NCI-H2196 treated with DMSO at 0.1 percent for 48 hours (cell line): ENCODE results near the gene FKRP.
A peak's percentile ranks its signal among the peaks of the same experiment; 100 is the strongest.
"Not testable (repeated sequence)": the region's sequence is repeated elsewhere in the genome, so short reads cannot be mapped to it uniquely, and the experiment has no call there.

Source experiments
- DNase-seq: peaks from one replicate; lab custom pipeline; 2025; ENCODE audit not compliant: unreplicated experiment; lab: John Stamatoyannopoulos, UW

FKRP gene

GRCh38 chr19:46784262-46785053 is 38.6 kb downstream of the FKRP start:
- peak; percentile 66 for DNase-seq

- no peak for DNase-seq
Measured at GRCh38 chr19:46785054-46785979, 39.5 kb downstream of the FKRP start.

GRCh38 chr19:46785980-46786235 is 40.1 kb downstream of the FKRP start:
- DNase-seq, result no peak

- DNase-seq, result no peak
Measured at GRCh38 chr19:46786236-46787039, 40.6 kb downstream of the FKRP start.

- DNase-seq, result no peak
Measured at GRCh38 chr19:46787040-46787330, 41.1 kb downstream of the FKRP start.

GRCh38 chr19:46787331-46788261 is 41.7 kb downstream of the FKRP start:
- no peak for DNase-seq

- peak; percentile 97 for DNase-seq
Measured at GRCh38 chr19:46788262-46788967, 42.6 kb downstream of the FKRP start, which contains the start of gene SLC1A5. SLC1A5 (minus strand) TSS chr19:46788594; CDS start chr19:46787965, 629 bp downstream.

GRCh38 chr19:46788968-46789338 is 43.1 kb downstream of the FKRP start:
- no peak for DNase-seq

GRCh38 chr19:46789371-46789770 is 43.5 kb downstream of the FKRP start:
- DNase-seq, result no peak

- no peak for DNase-seq
Measured at GRCh38 chr19:46791944-46792343, 46.1 kb downstream of the FKRP start.

GRCh38 chr19:46797881-46798280 is 52.0 kb downstream of the FKRP start:
- no peak for DNase-seq

- no peak for DNase-seq
Measured at GRCh38 chr19:46798713-46799112, 52.9 kb downstream of the FKRP start.

- DNase-seq, result no peak
Measured at GRCh38 chr19:46802152-46802551, 56.3 kb downstream of the FKRP start.

- no peak for DNase-seq
Measured at GRCh38 chr19:46803555-46803954, 57.7 kb downstream of the FKRP start.

GRCh38 chr19:46804432-46804831 is 58.6 kb downstream of the FKRP start:
- DNase-seq, result not testable (repeated sequence)

GRCh38 chr19:46806656-46807055 is 60.8 kb downstream of the FKRP start:
- DNase-seq, result no peak
